WTC11 (cell line): Measurements from ENCODE around the gene ARL15.

Experiments
- GRHL2 ChIP-seq: fragments of 250-450 bp; sonication (Bioruptor Pico); IDR thresholded peaks from 2 replicates; pipeline ENCODE4 v1.8.0; 2022; ENCODE audit warnings: mild to moderate bottlenecking, moderate library complexity; ENCODE audit not compliant: insufficient replicate concordance, severe bottlenecking
- GTF2I ChIP-seq: fragments of 250-450 bp; sonication (Bioruptor Pico); conservative IDR thresholded peaks from 2 replicates; pipeline ENCODE4 v1.4.0; 2021; ENCODE audit warnings: mild to moderate bottlenecking
- JUN ChIP-seq: sonication (generic); formaldehyde crosslinking; IDR thresholded peaks from 2 replicates; pipeline ENCODE4 v1.8.0; 2023; ENCODE audit warnings: mild to moderate bottlenecking, missing genetic modification reagents
- NFYB ChIP-seq: sonication (generic); formaldehyde crosslinking; conservative IDR thresholded peaks from 2 replicates; pipeline ENCODE4 v1.8.0; 2022; ENCODE audit warnings: low read depth, missing genetic modification reagents
- ZNF219 ChIP-seq: sonication (generic); formaldehyde crosslinking; IDR thresholded peaks from 2 replicates; pipeline ENCODE4 v1.8.0; 2023; ENCODE audit warnings: missing genetic modification reagents, mild to moderate bottlenecking, borderline replicate concordance
- ZNF416 ChIP-seq: fragments of 250-450 bp; sonication (Bioruptor Pico); IDR thresholded peaks from 2 replicates; pipeline ENCODE4 v1.9.0; 2021; ENCODE audit warnings: mild to moderate bottlenecking, inconsistent platforms
- TF ChIP-seq, protein P1 (sequence below): fragments of 200-600 bp; IDR thresholded peaks from 2 replicates; pipeline ENCODE4 v1.8.0; 2022; ENCODE audit warnings: antibody characterized with exemption
- TF ChIP-seq, protein P2 (sequence below): sonication (generic); formaldehyde crosslinking; IDR thresholded peaks from 2 replicates; pipeline ENCODE4 v1.8.0; 2022; ENCODE audit warnings: mild to moderate bottlenecking, missing genetic modification reagents
- TF ChIP-seq, protein P3 (sequence below): sonication (generic); formaldehyde crosslinking; conservative IDR thresholded peaks from 2 replicates; pipeline ENCODE4 v1.8.1; 2023; ENCODE audit warnings: mild to moderate bottlenecking, low read depth, missing genetic modification reagents, moderate library complexity
- TF ChIP-seq, protein P4 (sequence below): sonication (generic); formaldehyde crosslinking; IDR thresholded peaks from 2 replicates; pipeline ENCODE4 v1.8.1; 2022; ENCODE audit warnings: low read depth, missing genetic modification reagents, borderline replicate concordance
- TF ChIP-seq, protein P5 (sequence below): sonication (generic); formaldehyde crosslinking; IDR thresholded peaks from 2 replicates; pipeline ENCODE4 v1.8.1; 2023; ENCODE audit warnings: mild to moderate bottlenecking, moderate library complexity, missing genetic modification reagents

DNA sequence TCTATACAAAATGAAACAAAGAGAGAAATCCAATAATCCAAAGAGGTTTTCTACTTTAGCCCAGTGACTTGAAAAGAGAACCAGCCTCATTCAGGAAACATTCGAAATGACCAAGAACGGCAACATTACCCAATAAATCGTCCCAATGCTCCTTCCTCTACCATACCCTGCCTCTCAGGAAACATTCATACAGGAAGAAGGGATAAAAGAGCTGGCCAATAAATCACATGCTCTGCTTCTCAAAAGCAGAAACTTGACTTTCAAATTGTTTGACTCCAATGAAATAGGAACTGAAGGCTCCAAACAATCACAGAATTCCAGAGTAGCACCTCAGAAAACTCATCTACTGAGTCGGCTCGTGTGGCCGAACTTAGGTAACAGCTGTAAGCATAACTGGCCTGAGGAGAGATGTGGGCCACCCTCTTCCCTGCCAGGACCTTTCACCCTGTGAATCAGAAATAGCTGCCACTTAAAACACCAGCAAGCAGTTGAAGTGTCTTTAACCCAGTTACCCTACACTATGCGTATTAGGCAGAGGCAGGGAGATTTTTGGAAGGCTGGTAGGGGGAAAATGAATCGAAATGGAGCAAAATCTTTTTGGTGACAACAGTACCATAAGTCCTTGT lies 14.6 kb downstream of the ARL15 start:
- no peak for TF ChIP-seq NFYB (CRISPR knock-in tag)
- TF ChIP-seq, protein P1, sequence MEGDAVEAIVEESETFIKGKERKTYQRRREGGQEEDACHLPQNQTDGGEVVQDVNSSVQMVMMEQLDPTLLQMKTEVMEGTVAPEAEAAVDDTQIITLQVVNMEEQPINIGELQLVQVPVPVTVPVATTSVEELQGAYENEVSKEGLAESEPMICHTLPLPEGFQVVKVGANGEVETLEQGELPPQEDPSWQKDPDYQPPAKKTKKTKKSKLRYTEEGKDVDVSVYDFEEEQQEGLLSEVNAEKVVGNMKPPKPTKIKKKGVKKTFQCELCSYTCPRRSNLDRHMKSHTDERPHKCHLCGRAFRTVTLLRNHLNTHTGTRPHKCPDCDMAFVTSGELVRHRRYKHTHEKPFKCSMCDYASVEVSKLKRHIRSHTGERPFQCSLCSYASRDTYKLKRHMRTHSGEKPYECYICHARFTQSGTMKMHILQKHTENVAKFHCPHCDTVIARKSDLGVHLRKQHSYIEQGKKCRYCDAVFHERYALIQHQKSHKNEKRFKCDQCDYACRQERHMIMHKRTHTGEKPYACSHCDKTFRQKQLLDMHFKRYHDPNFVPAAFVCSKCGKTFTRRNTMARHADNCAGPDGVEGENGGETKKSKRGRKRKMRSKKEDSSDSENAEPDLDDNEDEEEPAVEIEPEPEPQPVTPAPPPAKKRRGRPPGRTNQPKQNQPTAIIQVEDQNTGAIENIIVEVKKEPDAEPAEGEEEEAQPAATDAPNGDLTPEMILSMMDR = no peak
- TF ChIP-seq, protein P2, sequence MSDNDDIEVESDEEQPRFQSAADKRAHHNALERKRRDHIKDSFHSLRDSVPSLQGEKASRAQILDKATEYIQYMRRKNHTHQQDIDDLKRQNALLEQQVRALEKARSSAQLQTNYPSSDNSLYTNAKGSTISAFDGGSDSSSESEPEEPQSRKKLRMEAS (CRISPR knock-in tag) = no peak
- TF ChIP-seq, protein P3, sequence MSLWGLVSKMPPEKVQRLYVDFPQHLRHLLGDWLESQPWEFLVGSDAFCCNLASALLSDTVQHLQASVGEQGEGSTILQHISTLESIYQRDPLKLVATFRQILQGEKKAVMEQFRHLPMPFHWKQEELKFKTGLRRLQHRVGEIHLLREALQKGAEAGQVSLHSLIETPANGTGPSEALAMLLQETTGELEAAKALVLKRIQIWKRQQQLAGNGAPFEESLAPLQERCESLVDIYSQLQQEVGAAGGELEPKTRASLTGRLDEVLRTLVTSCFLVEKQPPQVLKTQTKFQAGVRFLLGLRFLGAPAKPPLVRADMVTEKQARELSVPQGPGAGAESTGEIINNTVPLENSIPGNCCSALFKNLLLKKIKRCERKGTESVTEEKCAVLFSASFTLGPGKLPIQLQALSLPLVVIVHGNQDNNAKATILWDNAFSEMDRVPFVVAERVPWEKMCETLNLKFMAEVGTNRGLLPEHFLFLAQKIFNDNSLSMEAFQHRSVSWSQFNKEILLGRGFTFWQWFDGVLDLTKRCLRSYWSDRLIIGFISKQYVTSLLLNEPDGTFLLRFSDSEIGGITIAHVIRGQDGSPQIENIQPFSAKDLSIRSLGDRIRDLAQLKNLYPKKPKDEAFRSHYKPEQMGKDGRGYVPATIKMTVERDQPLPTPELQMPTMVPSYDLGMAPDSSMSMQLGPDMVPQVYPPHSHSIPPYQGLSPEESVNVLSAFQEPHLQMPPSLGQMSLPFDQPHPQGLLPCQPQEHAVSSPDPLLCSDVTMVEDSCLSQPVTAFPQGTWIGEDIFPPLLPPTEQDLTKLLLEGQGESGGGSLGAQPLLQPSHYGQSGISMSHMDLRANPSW (CRISPR knock-in tag) = no peak
- TF ChIP-seq, protein P4, sequence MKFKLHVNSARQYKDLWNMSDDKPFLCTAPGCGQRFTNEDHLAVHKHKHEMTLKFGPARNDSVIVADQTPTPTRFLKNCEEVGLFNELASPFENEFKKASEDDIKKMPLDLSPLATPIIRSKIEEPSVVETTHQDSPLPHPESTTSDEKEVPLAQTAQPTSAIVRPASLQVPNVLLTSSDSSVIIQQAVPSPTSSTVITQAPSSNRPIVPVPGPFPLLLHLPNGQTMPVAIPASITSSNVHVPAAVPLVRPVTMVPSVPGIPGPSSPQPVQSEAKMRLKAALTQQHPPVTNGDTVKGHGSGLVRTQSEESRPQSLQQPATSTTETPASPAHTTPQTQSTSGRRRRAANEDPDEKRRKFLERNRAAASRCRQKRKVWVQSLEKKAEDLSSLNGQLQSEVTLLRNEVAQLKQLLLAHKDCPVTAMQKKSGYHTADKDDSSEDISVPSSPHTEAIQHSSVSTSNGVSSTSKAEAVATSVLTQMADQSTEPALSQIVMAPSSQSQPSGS (CRISPR knock-in tag) = no peak
- TF ChIP-seq GRHL2 = no peak
- TF ChIP-seq GTF2I (CRISPR knock-in tag) = no peak
- no peak for TF ChIP-seq ZNF219 (CRISPR knock-in tag)
- TF ChIP-seq, protein P5, sequence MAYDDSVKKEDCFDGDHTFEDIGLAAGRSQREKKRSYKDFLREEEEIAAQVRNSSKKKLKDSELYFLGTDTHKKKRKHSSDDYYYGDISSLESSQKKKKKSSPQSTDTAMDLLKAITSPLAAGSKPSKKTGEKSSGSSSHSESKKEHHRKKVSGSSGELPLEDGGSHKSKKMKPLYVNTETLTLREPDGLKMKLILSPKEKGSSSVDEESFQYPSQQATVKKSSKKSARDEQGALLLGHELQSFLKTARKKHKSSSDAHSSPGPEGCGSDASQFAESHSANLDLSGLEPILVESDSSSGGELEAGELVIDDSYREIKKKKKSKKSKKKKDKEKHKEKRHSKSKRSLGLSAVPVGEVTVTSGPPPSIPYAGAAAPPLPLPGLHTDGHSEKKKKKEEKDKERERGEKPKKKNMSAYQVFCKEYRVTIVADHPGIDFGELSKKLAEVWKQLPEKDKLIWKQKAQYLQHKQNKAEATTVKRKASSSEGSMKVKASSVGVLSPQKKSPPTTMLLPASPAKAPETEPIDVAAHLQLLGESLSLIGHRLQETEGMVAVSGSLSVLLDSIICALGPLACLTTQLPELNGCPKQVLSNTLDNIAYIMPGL (CRISPR knock-in tag) = no peak
- no peak for TF ChIP-seq JUN (CRISPR knock-in tag)
- TF ChIP-seq ZNF416 = no peak
